Measurements from ENCODE around the gene HIPK1.

HIPK1 gene

DNA sequence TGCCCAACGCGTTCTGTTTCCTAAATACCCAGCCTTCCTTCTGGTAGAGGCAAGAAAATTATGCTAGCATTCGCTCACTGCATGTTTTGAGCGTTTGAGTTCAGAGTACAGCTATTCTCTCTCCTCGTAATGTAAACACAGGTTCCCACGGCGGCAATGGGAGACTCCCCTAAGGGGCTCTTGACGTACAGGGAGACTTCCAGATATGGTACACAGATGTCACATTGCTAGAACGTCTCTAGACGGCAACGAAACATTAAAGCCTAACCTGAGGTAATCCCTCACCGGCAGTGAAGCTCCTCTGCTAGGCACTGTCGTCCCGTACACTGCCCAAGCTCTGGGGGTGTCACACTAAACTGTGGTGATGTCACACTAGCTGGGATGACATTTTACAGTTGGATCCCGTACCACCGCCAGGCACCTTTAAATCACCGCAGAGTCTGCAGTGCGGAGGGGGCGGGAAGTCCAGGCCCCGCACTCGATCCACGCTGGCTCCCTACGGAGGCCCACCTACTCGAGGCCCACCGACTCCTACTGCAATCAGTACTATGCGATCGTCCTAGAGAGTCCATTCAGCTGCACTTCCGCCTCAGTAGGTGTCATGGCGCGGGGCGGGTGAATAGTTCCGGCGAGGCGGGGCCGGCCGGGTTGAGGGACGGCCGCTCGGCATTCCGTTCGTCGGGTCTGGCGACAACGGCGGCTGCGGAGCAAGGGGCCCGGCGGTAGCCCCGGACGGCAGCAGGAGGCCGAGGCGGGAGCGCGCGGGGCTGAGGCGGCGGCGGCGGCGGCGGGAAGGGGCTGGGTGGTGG is at the start of gene HIPK1:
HIPK1 (plus strand) TSS at position 384 of the 809 bp plus-strand sequence.
- intact Hi-C loops (cut with DNase I; ENCODE audit: low total_unique reads), result loop anchor here (1.0 kb wide), 1 partner anchor 24 kb away; the partner anchor contains the start of gene DCLRE1B
- Histone ChIP-seq H3K27me3 (no peaks in the 10 kb centered on the region), H3K36me3 (no peaks in the 10 kb centered on the region), H3K9me3 (no peaks in the 10 kb centered on the region), H3K4me3 (peak within 1 kb of the TSS; percentile 79 to 97), H3K4me1 (peaks cover 0 to 50% (median 27%) of the 10 kb centered on the region in 4 donors), H3K27ac (peak within 1 kb of the TSS; percentile 98)
- DNase-seq, result peak; percentile 93 to 96
- TF ChIP-seq CTCF (IDR thresholded peaks at IDR 0.05), result peak in 1 of 2 experiments; percentile 51

GRCh38 chr1:113879739-113880038 is 49.4 kb upstream of the HIPK1 start:
- H3K4me3 ChIP-seq, result no peak overlapping the region
- no peaks in the 10 kb centered on the region for H3K27me3 ChIP-seq
- H3K27ac ChIP-seq, result no peak overlapping the region
- H3K9me3 ChIP-seq, result no peaks in the 10 kb centered on the region
- no peak for TF ChIP-seq CTCF (IDR thresholded peaks at IDR 0.05)
- intact Hi-C loops (cut with DNase I; ENCODE audit: low total_unique reads), result no loop called here
- no peak for DNase-seq
- H3K36me3 ChIP-seq, result no peaks in the 10 kb centered on the region
- H3K4me1 ChIP-seq, result no peaks in the 10 kb centered on the region

- intact Hi-C loops (cut with DNase I; ENCODE audit: low total_unique reads), result no loop called here
- no peak overlapping the region for H3K4me3 ChIP-seq
- H3K27me3 ChIP-seq, result no peaks in the 10 kb centered on the region
- H3K9me3 ChIP-seq, result no peaks in the 10 kb centered on the region
- DNase-seq, result no peak
- H3K36me3 ChIP-seq, result no peaks in the 10 kb centered on the region
- H3K27ac ChIP-seq, result no peak overlapping the region
- H3K4me1 ChIP-seq, result no peaks in the 10 kb centered on the region
- TF ChIP-seq CTCF (IDR thresholded peaks at IDR 0.05), result no peak
Observed at GRCh38 chr1:113881661-113882060, 47.5 kb upstream of the HIPK1 start.

GRCh38 chr1:113886417-113887401 is 42.4 kb upstream of the HIPK1 start:
- no peaks in the 10 kb centered on the region for H3K27me3 ChIP-seq
- H3K9me3 ChIP-seq, result no peaks in the 10 kb centered on the region
- no peak overlapping the region for H3K27ac ChIP-seq
- no peak for TF ChIP-seq CTCF (IDR thresholded peaks at IDR 0.05)
- intact Hi-C loops (cut with DNase I; ENCODE audit: low total_unique reads), result no loop called here
- no peaks in the 10 kb centered on the region for H3K36me3 ChIP-seq
- H3K4me3 ChIP-seq, result no peak overlapping the region
- DNase-seq, result no peak
- H3K4me1 ChIP-seq, result no peaks in the 10 kb centered on the region

DNA sequence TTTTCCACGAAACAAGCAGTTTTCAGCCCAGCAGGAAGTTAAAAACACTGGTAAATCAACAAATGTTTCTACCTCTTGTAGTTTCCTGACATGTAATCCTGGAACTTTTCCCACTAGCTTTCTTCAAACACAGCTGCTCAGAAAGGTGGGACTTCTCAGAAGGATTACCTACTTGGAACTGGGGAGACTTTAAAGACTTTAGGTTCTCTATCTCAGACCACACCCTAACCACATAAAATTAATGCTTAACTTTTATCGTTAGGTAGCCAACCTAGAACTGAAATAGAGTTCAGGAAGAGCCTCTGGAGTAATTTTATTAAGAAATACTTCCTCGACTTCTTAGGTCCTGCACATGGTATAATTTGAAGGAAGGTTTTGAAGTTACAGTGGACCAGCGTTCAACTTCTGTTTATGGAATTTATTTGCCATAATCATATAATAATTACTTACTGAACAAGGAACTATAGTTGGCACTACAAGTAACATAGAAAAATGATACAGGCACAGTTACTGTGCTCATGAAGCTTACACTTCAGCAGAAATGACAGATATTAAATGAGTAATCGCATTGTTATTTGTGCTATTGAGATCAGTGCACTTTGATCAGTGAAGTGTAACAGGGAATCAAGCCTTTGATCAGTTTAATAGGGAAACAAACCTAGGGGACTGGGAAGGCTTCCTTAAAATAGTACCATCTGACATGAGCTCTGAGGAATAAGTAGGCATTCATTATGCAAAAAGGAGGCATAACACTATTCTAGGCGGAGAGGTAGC is 41.5 kb upstream of the HIPK1 start, which contains the start of gene BCL2L15:
BCL2L15 (minus strand) TSS at position 180 of the 774 bp plus-strand sequence. CDS start 206 bp downstream, outside the sequence.
- no peak for TF ChIP-seq CTCF (IDR thresholded peaks at IDR 0.05)
- no peak within 1 kb of the TSS for H3K27ac ChIP-seq
- no peaks in the 10 kb centered on the region for H3K27me3 ChIP-seq
- intact Hi-C loops (cut with DNase I; ENCODE audit: low total_unique reads), result no loop called here
- H3K9me3 ChIP-seq, result no peaks in the 10 kb centered on the region
- no peak within 1 kb of the TSS for H3K4me3 ChIP-seq
- no peak for DNase-seq
- no peaks in the 10 kb centered on the region for H3K36me3 ChIP-seq
- H3K4me1 ChIP-seq, result no peaks in the 10 kb centered on the region
